Nephron (organoid): ENCODE data around the gene DMRTB1.

Experiments
- H3K27ac Mint-ChIP-seq, 3 experiments: 2 replicates each; pipeline ENCODE4 v1.8.0; 2020; ENCODE audit warnings: mixed read lengths in 3 of 3, mild to moderate bottlenecking in 2 of 3, moderate library complexity in 1 of 3
- H3K27me3 Mint-ChIP-seq: 2 replicates; pipeline ENCODE4 v1.8.0; 2021; ENCODE audit warnings: low read depth, mild to moderate bottlenecking, moderate library complexity, mixed read lengths
- H3K36me3 Mint-ChIP-seq: 2 replicates; pipeline ENCODE4 v1.8.0; 2020; ENCODE audit warnings: low read depth, mixed read lengths
- H3K4me1 Mint-ChIP-seq: 2 replicates; pipeline ENCODE4 v1.8.0; 2020; ENCODE audit warnings: mixed read lengths
- H3K4me3 Mint-ChIP-seq, 3 experiments: 2 replicates each; pipeline ENCODE4 v1.8.0; 2020; ENCODE audit warnings: mild to moderate bottlenecking in 3 of 3, mixed read lengths in 3 of 3, moderate library complexity in 2 of 3
- H3K9me3 Mint-ChIP-seq: 2 replicates; pipeline ENCODE4 v1.8.0; 2020; ENCODE audit warnings: mixed read lengths
- TF ChIP-seq, protein P1 (sequence below), 3 experiments: fragments of 200-600 bp; sonication (generic); IDR thresholded peaks; one replicate each; pipeline ENCODE4 v1.5.0; 2021; ENCODE audit warnings: antibody characterized with exemption in 3 of 3; ENCODE audit not compliant: unreplicated experiment in 3 of 3

DMRTB1 gene

DNA sequence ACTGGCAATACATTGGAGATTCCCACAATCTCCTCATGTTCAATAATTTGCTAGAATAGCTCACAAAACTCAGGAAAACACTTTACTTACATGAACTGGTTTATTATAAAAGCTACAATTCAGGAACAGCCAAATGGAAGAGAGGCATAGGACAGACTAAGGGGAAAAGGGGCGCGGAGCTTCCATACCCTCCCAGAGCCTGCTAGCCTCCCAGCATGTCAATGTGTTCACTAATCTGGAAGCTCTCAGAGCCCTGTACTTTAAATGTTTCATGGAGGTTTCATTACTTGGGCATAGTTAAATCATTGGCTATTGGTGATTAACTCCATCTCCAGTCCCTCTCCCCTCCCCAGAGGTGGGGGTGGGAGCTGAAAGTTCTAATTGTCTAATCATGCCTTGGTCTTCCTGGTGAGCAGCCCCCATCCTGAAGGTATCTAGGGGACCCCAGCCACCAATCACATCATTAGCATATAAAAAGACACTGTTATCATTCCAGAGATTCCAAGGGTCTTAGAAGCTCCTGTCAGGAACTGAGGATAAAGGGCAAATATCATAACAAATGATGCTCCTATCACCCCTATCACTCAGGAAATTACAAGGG is 10.9 kb upstream of the DMRTB1 start:
- Mint-ChIP-seq H3K9me3 (no peaks in the 10 kb centered on the region), H3K36me3 (no peaks in the 10 kb centered on the region), H3K4me3 (no peak overlapping the region), H3K27me3 (peaks cover 17% of the 10 kb centered on the region), H3K4me1 (no peaks in the 10 kb centered on the region), H3K27ac (no peak overlapping the region)
- TF ChIP-seq, protein P1, sequence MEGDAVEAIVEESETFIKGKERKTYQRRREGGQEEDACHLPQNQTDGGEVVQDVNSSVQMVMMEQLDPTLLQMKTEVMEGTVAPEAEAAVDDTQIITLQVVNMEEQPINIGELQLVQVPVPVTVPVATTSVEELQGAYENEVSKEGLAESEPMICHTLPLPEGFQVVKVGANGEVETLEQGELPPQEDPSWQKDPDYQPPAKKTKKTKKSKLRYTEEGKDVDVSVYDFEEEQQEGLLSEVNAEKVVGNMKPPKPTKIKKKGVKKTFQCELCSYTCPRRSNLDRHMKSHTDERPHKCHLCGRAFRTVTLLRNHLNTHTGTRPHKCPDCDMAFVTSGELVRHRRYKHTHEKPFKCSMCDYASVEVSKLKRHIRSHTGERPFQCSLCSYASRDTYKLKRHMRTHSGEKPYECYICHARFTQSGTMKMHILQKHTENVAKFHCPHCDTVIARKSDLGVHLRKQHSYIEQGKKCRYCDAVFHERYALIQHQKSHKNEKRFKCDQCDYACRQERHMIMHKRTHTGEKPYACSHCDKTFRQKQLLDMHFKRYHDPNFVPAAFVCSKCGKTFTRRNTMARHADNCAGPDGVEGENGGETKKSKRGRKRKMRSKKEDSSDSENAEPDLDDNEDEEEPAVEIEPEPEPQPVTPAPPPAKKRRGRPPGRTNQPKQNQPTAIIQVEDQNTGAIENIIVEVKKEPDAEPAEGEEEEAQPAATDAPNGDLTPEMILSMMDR (IDR thresholded peaks at IDR 0.05; ENCODE audit: unreplicated experiment in 3 of 3): no peak

GRCh38 chr1:53449021-53449420 is 10.2 kb upstream of the DMRTB1 start:
- TF ChIP-seq, protein P1 (IDR thresholded peaks at IDR 0.05; ENCODE audit: unreplicated experiment in 3 of 3): no peak
- Mint-ChIP-seq H3K4me1 (no peaks in the 10 kb centered on the region), H3K36me3 (no peaks in the 10 kb centered on the region)

DNA sequence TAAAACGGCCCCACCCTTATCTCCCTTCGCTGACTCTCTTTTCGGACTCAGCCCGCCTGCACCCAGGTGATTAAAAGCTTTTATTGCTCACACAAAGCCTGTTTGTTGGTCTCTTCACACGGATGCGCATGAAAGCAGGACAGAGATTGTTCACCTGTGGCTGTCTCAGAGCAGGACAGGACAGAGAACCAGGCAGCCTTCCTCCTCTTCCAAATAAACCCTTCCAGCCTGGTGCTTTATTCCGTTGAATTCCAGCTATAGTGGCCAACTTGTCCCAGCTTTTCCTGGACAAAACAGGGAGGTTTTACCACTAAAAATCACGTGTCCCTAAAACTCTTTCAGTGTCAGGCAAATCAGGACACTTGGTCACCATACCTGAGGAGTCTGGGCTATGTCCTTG is 9.5 kb upstream of the DMRTB1 start:
- Mint-ChIP-seq H3K4me3 (no peak overlapping the region), H3K27me3 (peaks cover 20% of the 10 kb centered on the region), H3K9me3 (no peaks in the 10 kb centered on the region), H3K36me3 (no peaks in the 10 kb centered on the region), H3K27ac (no peak overlapping the region), H3K4me1 (no peaks in the 10 kb centered on the region)
- TF ChIP-seq, protein P1 (IDR thresholded peaks at IDR 0.05; ENCODE audit: unreplicated experiment in 3 of 3): no peak

More at GRCh38 chr1:53449021-53449420, 10.2 kb upstream of the DMRTB1 start:
- Mint-ChIP-seq H3K27ac (no peak overlapping the region), H3K4me3 (no peak overlapping the region), H3K27me3 (peaks cover 20% of the 10 kb centered on the region), H3K9me3 (no peaks in the 10 kb centered on the region)

GRCh38 chr1:53450225-53450624 is 9.0 kb upstream of the DMRTB1 start:
- peaks cover 20% of the 10 kb centered on the region for H3K27me3 Mint-ChIP-seq
- no peak overlapping the region for H3K4me3 Mint-ChIP-seq
- no peaks in the 10 kb centered on the region for H3K4me1 Mint-ChIP-seq
- TF ChIP-seq, protein P1 (IDR thresholded peaks at IDR 0.05; ENCODE audit: unreplicated experiment in 3 of 3): no peak
- no peak overlapping the region for H3K27ac Mint-ChIP-seq
- no peaks in the 10 kb centered on the region for H3K36me3 Mint-ChIP-seq
- H3K9me3 Mint-ChIP-seq: no peaks in the 10 kb centered on the region

DNA sequence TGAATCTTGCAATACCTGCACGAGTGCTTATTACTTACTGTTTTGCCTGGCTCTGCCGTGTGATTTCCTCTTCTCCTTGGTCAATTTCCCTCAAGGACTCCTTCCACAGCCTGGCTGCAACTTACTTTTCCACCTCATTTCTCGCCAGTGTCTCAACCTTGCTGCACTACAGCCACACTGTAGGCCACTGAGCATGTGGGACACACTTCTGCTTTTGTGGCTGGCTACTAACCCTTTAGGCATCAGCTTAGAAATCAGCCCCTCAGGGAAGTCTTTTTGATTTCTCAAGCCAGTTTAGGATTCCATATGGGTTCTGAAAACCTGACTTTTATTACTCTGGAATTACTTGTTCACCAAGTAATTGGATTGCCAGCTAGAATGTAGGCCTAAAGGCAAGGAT is 5.2 kb upstream of the DMRTB1 start:
- no peaks in the 10 kb centered on the region for H3K9me3 Mint-ChIP-seq
- H3K27ac Mint-ChIP-seq: no peak overlapping the region
- no peak overlapping the region for H3K4me3 Mint-ChIP-seq
- H3K36me3 Mint-ChIP-seq: no peaks in the 10 kb centered on the region
- TF ChIP-seq, protein P1 (IDR thresholded peaks at IDR 0.05; ENCODE audit: unreplicated experiment in 3 of 3): no peak
- H3K27me3 Mint-ChIP-seq: peaks cover 17% of the 10 kb centered on the region
- no peaks in the 10 kb centered on the region for H3K4me1 Mint-ChIP-seq

DNA sequence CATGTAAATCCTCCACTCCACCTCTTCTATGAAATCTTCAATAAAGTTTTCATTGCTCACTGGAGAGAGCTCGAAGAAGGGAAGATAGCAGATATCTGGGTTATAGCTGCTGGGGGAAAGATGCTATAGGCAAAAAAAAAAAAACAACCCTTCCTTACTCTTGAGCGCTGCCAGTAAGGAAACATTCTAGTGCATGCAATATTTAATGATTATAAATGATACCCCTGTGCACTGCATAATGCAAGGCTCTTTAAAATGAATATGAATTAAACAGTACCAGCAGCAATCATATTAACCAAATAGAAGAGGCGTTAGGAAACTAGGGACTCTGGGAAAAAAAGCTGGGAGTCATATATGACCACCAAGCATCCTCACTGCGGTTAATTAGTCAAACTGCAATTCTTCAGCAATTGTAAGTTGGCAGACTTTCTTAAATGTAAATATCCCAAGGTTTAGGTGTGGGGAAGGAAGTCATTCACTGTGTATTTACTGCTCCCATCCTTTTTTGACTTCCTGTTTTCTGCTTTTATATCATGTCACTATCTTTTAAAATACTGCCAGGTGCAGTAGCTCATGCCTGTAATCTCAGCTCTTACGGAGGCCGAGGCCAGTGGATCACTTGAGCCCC is 3.7 kb upstream of the DMRTB1 start:
- no peaks in the 10 kb centered on the region for H3K36me3 Mint-ChIP-seq
- peaks cover 4% of the 10 kb centered on the region for H3K27me3 Mint-ChIP-seq
- no peak overlapping the region for H3K4me3 Mint-ChIP-seq
- no peaks in the 10 kb centered on the region for H3K4me1 Mint-ChIP-seq
- H3K9me3 Mint-ChIP-seq: no peaks in the 10 kb centered on the region
- TF ChIP-seq, protein P1 (IDR thresholded peaks at IDR 0.05; ENCODE audit: unreplicated experiment in 3 of 3): no peak
- H3K27ac Mint-ChIP-seq: no peak overlapping the region
